Neural progenitor cell (in vitro differentiated cells): ENCODE measurements around the gene CTU2.

Experiments
- CTCF ChIP-seq: fragments of 200-600 bp; sonication (generic); IDR thresholded peaks from 2 replicates; pipeline ENCODE4 v1.5.1; 2017; ENCODE audit warnings: antibody characterized with exemption, mild to moderate bottlenecking
- EZH2 ChIP-seq: fragments of 200-600 bp; sonication (generic); IDR thresholded peaks from 2 replicates; pipeline ENCODE4 v1.6.1; 2017; ENCODE audit warnings: antibody characterized with exemption, mild to moderate bottlenecking, moderate library complexity

DNA sequence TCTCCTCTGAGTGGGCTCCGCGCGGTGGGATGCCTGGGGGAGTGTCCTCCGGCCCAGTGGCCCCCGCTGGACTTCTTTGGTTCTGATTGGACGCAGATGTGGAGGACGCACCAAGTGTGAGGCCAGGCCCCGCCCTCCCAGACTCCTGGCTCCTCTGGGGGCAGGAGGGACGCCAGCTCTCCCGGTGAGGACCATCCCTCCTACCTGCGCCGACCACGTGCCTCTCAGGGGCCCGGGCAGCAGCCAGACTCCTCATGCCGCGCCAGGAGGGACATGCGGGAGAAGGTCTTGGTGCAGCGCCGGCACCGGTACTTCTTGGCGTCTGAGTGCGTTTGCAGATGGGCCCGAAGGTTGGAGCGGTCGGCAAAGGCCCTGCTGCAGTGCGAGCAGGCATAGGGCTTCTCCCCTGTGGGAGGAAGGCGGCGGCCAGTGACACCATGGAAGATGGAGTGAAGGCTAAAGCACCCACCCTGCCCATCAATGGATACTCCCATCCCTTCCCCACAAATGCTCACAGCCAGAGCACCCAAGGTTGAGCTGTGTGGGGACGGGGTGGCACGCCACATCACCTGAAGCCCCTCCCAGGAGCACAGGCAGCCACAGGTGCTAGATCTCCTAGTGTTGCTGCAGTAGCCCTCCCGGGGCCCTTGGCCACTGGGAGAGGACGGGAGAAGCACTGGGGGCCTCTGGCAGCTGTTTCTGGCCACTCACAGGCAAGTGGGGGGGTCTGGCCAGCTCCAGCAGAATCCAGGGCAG, 27.9 kb upstream of the CTU2 start:
- TF ChIP-seq EZH2 (no peak), CTCF (no peak)
